ENCODE data around the gene KIAA0930.

KIAA0930 gene

DNA sequence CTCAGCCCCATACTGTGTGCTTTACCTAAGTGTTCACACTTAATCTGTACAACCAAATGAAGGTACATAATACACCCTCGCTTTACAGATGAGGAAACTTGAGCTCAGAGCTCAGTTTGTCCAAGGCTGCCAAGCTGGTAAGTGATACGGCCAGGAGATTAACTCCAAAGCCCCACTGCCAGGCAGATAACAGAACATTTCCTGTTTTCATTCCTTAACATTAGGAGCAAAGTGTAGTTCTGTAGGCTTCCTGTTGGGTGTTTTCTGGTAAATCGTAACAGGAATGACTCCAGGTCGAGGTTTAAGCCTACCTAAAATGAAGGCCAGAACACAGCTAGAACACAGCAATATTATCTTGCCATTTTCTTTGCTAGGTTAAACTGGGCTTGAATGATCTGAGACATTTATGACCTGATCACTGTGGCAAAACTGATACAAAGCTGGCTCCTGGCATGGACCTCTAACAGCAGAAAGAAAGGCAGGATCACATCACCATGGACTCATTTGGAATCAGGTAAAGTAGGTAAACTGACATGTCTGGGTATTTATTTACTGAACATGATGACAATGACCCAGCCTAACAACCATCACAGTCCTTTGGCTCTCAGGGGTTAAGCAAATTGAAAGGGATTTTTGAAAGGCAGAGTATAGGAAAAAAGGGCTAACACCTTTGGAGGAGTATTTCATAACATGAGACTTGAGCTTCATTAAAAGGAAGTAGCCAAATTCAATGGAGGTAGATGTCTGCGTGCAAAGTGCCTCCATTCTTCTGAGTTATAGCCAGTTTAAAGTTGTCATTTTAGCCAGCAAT, 80.8 kb downstream of the KIAA0930 start:
- H3K4me2 ChIP-seq (ENCODE audit: insufficient read depth, low read length) = no peak overlapping the region

DNA sequence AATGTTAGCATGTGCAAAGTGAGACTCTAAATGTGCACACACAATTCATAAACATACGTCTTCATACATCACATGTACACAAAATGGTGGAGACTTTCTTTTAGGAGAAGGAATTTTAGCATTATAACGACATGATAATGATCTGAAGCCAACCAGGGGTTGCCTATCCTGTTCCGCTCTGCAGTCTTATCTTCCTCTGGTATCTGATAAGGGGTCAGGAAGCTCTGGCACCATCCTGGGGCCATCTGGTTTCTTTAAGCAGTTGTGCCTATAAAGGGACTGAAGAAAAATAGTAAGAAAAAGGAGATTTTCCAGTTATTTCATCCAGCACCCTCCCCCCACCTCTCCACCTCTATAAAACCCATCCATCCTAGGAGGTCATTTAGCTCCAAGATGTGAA, 82.8 kb downstream of the KIAA0930 start:
- no peaks in the 10 kb centered on the region for H3K27me3 ChIP-seq (ENCODE audit: insufficient read depth, low read length, poor library complexity)
- DNase-seq (no peak), ATAC-seq (ENCODE audit: insufficient read depth, low read depth) (no peak)
- H3K79me2 ChIP-seq (ENCODE audit: insufficient read depth, low read length) = peaks cover 55% of the 10 kb centered on the region
- peaks cover 36% of the 10 kb centered on the region for H3K36me3 ChIP-seq (ENCODE audit: insufficient read depth, low read length)
- H3K4me3 ChIP-seq (ENCODE audit: low read depth in 1 of 2, low read length in 2 of 2) = no peak overlapping the region
- no peak overlapping the region for H3K9ac ChIP-seq (ENCODE audit: low read depth, low read length)
- H3K4me2 ChIP-seq (ENCODE audit: insufficient read depth, low read length) = no peak overlapping the region
- no peaks in the 10 kb centered on the region for H3K9me3 ChIP-seq (ENCODE audit: insufficient read depth, low read length, severe bottlenecking)
- peaks cover 30% of the 10 kb centered on the region; the same call in 1 of the 2 replicates for H4K20me1 ChIP-seq (ENCODE audit: insufficient read depth, low read length)
- H2AFZ ChIP-seq (ENCODE audit: low read depth, low read length) = no peak overlapping the region
- TF ChIP-seq, protein P1, sequence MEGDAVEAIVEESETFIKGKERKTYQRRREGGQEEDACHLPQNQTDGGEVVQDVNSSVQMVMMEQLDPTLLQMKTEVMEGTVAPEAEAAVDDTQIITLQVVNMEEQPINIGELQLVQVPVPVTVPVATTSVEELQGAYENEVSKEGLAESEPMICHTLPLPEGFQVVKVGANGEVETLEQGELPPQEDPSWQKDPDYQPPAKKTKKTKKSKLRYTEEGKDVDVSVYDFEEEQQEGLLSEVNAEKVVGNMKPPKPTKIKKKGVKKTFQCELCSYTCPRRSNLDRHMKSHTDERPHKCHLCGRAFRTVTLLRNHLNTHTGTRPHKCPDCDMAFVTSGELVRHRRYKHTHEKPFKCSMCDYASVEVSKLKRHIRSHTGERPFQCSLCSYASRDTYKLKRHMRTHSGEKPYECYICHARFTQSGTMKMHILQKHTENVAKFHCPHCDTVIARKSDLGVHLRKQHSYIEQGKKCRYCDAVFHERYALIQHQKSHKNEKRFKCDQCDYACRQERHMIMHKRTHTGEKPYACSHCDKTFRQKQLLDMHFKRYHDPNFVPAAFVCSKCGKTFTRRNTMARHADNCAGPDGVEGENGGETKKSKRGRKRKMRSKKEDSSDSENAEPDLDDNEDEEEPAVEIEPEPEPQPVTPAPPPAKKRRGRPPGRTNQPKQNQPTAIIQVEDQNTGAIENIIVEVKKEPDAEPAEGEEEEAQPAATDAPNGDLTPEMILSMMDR (IDR thresholded peaks at IDR 0.05; ENCODE audit: borderline replicate concordance, extremely low read depth, low read length, poor library complexity, severe bottlenecking) = no peak
- TF ChIP-seq EZH2 (IDR thresholded peaks at IDR 0.05; ENCODE audit: borderline replicate concordance, low read depth, low read length, severe bottlenecking) = no peak
- no peak overlapping the region for H3K27ac ChIP-seq (ENCODE audit: low read length)
- H3K4me1 ChIP-seq (ENCODE audit: insufficient read depth, low read length) = peaks cover 32% of the 10 kb centered on the region

More for the DNA sequence above, 80.8 kb downstream of the KIAA0930 start:
- ATAC-seq (ENCODE audit: insufficient read depth, low read depth) = no peak
- Histone ChIP-seq H3K36me3 (ENCODE audit: insufficient read depth, low read length) (peaks cover 28% of the 10 kb centered on the region), H3K4me3 (ENCODE audit: low read depth in 1 of 2, low read length in 2 of 2) (no peak overlapping the region), H3K4me1 (ENCODE audit: insufficient read depth, low read length) (peaks cover 34% of the 10 kb centered on the region), H4K20me1 (ENCODE audit: insufficient read depth, low read length) (peaks cover 32% of the 10 kb centered on the region; the same call in 1 of the 2 replicates), H2AFZ (ENCODE audit: low read depth, low read length) (no peak overlapping the region), H3K79me2 (ENCODE audit: insufficient read depth, low read length) (peaks cover 73% of the 10 kb centered on the region), H3K27ac (ENCODE audit: low read length) (peak overlapping the region; percentile 23; the same call in 1 of the 2 replicates), H3K27me3 (ENCODE audit: insufficient read depth, low read length, poor library complexity) (no peaks in the 10 kb centered on the region), H3K9ac (ENCODE audit: low read depth, low read length) (no peak overlapping the region), H3K9me3 (ENCODE audit: insufficient read depth, low read length, severe bottlenecking) (no peaks in the 10 kb centered on the region)
- no peak for DNase-seq
- no peak for TF ChIP-seq EZH2 (IDR thresholded peaks at IDR 0.05; ENCODE audit: borderline replicate concordance, low read depth, low read length, severe bottlenecking)
- TF ChIP-seq, protein P1 (IDR thresholded peaks at IDR 0.05; ENCODE audit: borderline replicate concordance, extremely low read depth, low read length, poor library complexity, severe bottlenecking) = no peak

DNA sequence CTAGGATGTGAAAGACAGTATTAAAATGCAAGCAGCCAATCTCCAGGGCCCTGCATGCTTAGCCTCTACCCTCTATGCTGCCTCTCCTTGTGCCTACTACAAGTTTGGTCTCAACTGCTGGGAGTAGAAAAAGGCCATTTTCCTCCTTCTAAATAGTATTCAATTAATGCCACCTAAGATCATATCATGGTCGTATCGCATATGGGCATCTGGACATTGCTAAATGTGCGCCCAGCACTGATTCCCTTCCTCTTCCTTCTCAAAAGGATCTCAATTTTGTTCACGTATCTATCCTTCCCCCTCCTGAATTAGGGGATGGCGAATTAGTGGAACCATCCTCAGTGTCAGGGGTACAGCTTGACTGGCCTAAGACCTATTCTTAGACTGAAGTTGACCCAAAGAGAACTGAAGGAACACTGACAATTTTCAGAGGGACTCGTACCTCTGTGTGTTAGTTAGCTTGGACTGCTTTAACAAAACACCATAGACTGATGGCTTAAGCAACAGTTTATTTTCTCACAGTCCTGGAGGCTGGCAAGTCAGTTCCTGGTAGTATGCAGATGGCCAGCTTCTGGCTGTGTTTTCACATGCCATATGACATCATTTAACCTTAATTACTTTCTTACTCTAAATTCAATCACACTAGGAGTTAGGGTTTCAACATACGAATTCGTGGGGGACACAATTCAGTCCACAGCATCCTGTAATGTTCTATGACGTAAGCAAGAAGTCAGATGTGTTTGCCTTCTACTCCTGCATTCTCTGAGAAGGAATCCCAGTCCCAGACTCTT, 85.4 kb downstream of the KIAA0930 start:
- Histone ChIP-seq H3K4me1 (ENCODE audit: insufficient read depth, low read length) (peaks cover 8% of the 10 kb centered on the region; the same call in 1 of the 2 replicates), H3K4me2 (ENCODE audit: insufficient read depth, low read length) (no peak overlapping the region), H4K20me1 (ENCODE audit: insufficient read depth, low read length) (peaks cover 22% of the 10 kb centered on the region; the same call in 1 of the 2 replicates), H3K4me3 (ENCODE audit: low read depth in 1 of 2, low read length in 2 of 2) (no peak overlapping the region), H3K9me3 (ENCODE audit: insufficient read depth, low read length, severe bottlenecking) (no peaks in the 10 kb centered on the region), H3K27ac (ENCODE audit: low read length) (no peak overlapping the region), H3K27me3 (ENCODE audit: insufficient read depth, low read length, poor library complexity) (no peaks in the 10 kb centered on the region), H2AFZ (ENCODE audit: low read depth, low read length) (no peak overlapping the region), H3K36me3 (ENCODE audit: insufficient read depth, low read length) (peaks cover 49% of the 10 kb centered on the region), H3K9ac (ENCODE audit: low read depth, low read length) (no peak overlapping the region), H3K79me2 (ENCODE audit: insufficient read depth, low read length) (peaks cover 31% of the 10 kb centered on the region)
- TF ChIP-seq EZH2 (IDR thresholded peaks at IDR 0.05; ENCODE audit: borderline replicate concordance, low read depth, low read length, severe bottlenecking) = no peak
- TF ChIP-seq, protein P1 (IDR thresholded peaks at IDR 0.05; ENCODE audit: borderline replicate concordance, extremely low read depth, low read length, poor library complexity, severe bottlenecking) = no peak
- no peak for ATAC-seq (ENCODE audit: insufficient read depth, low read depth)
- DNase-seq = no peak

All from DND-41 (cell line).